Neutrophil (primary cell): Measurements from ENCODE around the gene ITGA7.

Experiments used
- H3K27ac ChIP-seq: fragments of 200-600 bp; sonication (generic); 2 replicates; pipeline ENCODE4 v1.5.1; 2016; ENCODE audit warnings: mild to moderate bottlenecking, moderate library complexity
- H3K27me3 ChIP-seq: fragments of 200-600 bp; sonication (generic); 2 replicates; pipeline ENCODE4 v1.6.0; 2016; ENCODE audit warnings: mild to moderate bottlenecking
- H3K36me3 ChIP-seq: fragments of 200-600 bp; sonication (generic); 2 replicates; pipeline ENCODE4 v1.5.1; 2017
- H3K4me1 ChIP-seq, 2 experiments: fragments of 200-600 bp in 1 of 2; sonication (generic) in 1 of 2; 1 replicate in 1 of 2; 2 replicates in 1 of 2; pipeline versions ENCODE4 v1.5.1 to v1.6.1; 2013 to 2016; ENCODE audit warnings: low read depth in 1 of 2, low read length in 1 of 2, mild to moderate bottlenecking in 1 of 2, moderate library complexity in 1 of 2; ENCODE audit not compliant: control insufficient read depth in 1 of 2, insufficient read depth in 1 of 2
- H3K4me3 ChIP-seq, 2 experiments: fragments of 200-600 bp in 1 of 2; sonication (generic) in 1 of 2; 1 replicate in 1 of 2; 2 replicates in 1 of 2; pipeline ENCODE4 v1.5.1; 2013 to 2016; ENCODE audit warnings: low read depth in 1 of 2, low read length in 1 of 2, mild to moderate bottlenecking in 1 of 2, moderate library complexity in 1 of 2
- H3K9me3 ChIP-seq: fragments of 200-600 bp; sonication (generic); 2 replicates; pipeline ENCODE4 v1.5.1; 2016
- CTCF ChIP-seq: fragments of 200-600 bp; sonication (generic); IDR thresholded peaks from 2 replicates; pipeline ENCODE4 v1.5.1; 2016; ENCODE audit warnings: antibody characterized with exemption

Gene ITGA7

DNA sequence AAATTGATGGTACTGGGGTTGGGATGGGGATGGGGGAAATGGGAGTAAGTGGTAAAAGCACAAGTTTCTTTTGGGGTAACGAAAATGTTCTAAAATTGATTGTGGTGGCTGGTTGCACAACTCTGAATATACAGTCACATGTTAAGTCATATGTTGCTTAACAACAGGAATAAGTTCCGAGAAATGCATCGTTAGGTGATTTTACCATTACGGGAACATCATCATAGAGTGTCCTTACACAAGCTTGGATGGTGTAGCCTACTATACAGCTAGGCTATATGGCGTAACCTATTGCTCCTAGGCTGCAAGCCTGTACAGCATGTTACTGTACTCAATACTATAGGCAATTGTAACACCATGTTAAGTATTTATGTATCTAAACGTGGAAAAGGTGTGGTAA is 31.0 kb downstream of the ITGA7 start:
- no peak overlapping the region for H3K4me3 ChIP-seq
- H3K36me3 ChIP-seq, result no peaks in the 10 kb centered on the region
- H3K9me3 ChIP-seq, result no peaks in the 10 kb centered on the region
- no peaks in the 10 kb centered on the region for H3K27me3 ChIP-seq
- H3K27ac ChIP-seq, result no peak overlapping the region
- no peak for TF ChIP-seq CTCF
- peaks cover 15 to 23% of the 10 kb centered on the region in 2 experiments for H3K4me1 ChIP-seq

DNA sequence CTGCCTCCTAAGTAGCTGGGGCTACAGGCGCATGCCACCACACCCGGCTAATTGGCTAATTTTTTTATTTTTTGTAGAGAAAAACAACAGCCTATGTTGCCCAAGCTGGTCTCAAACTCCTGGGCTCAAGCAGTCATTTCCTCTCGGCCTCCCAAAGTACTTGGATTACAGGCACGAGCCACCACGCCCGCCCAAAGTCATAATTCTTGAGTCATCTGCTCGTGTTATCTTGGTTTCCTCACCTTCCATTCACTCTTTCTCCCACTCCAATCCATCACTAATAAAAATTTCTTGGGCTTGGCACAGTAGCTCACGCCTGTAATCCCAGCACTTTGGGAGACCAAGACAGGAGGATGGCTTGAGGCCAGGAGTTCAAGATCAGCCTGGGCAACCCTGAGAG is 32.0 kb downstream of the ITGA7 start:
- no peaks in the 10 kb centered on the region for H3K9me3 ChIP-seq
- no peak overlapping the region for H3K27ac ChIP-seq
- TF ChIP-seq CTCF, result no peak
- H3K27me3 ChIP-seq, result no peaks in the 10 kb centered on the region
- peaks cover 5 to 14% of the 10 kb centered on the region in 2 experiments for H3K4me1 ChIP-seq
- H3K36me3 ChIP-seq, result no peaks in the 10 kb centered on the region
- H3K4me3 ChIP-seq, result no peak overlapping the region

GRCh38 chr12:55673638-55674037 is 34.1 kb downstream of the ITGA7 start:
- TF ChIP-seq CTCF, result no peak
- H3K36me3 ChIP-seq, result no peaks in the 10 kb centered on the region
- no peak overlapping the region for H3K27ac ChIP-seq
- H3K4me3 ChIP-seq, result no peak overlapping the region
- no peaks in the 10 kb centered on the region for H3K27me3 ChIP-seq
- peaks cover 5 to 14% of the 10 kb centered on the region in 2 experiments for H3K4me1 ChIP-seq
- no peaks in the 10 kb centered on the region for H3K9me3 ChIP-seq

DNA sequence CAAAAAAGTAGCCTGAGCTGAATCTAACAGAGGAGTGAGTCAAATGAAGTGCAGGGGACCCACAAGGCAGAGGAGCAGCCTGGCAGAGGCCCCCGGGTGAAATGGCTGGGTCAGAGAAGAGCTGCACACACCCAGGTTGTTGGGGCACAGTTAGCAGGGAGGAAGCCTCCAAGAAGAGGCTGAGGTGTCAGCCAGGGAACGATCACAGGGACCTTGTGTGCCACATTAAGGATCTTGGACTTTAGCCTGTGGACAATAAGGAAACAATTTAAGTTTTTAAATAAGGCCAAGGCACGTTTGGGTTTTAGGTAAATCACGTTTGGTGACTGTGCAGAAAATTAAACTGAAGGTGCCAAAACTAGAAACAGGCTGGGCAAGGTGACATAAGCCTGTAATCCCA is 36.0 kb downstream of the ITGA7 start:
- Histone ChIP-seq H3K4me3 (no peak overlapping the region), H3K36me3 (no peaks in the 10 kb centered on the region), H3K4me1 (peaks cover 2 to 7% of the 10 kb centered on the region in 2 experiments), H3K9me3 (no peaks in the 10 kb centered on the region), H3K27me3 (no peaks in the 10 kb centered on the region), H3K27ac (no peak overlapping the region)
- TF ChIP-seq CTCF, result no peak

- Histone ChIP-seq H3K4me3 (no peak overlapping the region), H3K36me3 (no peaks in the 10 kb centered on the region), H3K27ac (no peak overlapping the region), H3K9me3 (no peaks in the 10 kb centered on the region), H3K27me3 (no peaks in the 10 kb centered on the region), H3K4me1 (no peaks in the 10 kb centered on the region)
- TF ChIP-seq CTCF, result no peak
Measured at GRCh38 chr12:55670276-55670675, 37.4 kb downstream of the ITGA7 start.

- TF ChIP-seq CTCF, result no peak
- no peaks in the 10 kb centered on the region for H3K27me3 ChIP-seq
- H3K4me1 ChIP-seq, result no peaks in the 10 kb centered on the region
- H3K36me3 ChIP-seq, result no peaks in the 10 kb centered on the region
- H3K9me3 ChIP-seq, result no peaks in the 10 kb centered on the region
- no peak overlapping the region for H3K4me3 ChIP-seq
- H3K27ac ChIP-seq, result no peak overlapping the region
Measured at GRCh38 chr12:55666508-55666907, 41.2 kb downstream of the ITGA7 start.
